Endodermal cell (in vitro differentiated cells): ENCODE results near the gene TUBA8. TPM values are rescaled to one million over a fixed set of nuclear protein-coding genes. Genes with fewer than 3 reads are reported as not detected.
A peak's percentile ranks its signal among the peaks of the same experiment; 100 is the strongest.

ENCODE experiments used
- DNase-seq: peaks from one replicate; pipeline ENCODE4 v3.0.0-alpha.2; 2017
- H3K27ac ChIP-seq: 2 replicates; pipeline ENCODE4 v1.5.1; 2013; ENCODE audit warnings: mild to moderate bottlenecking, low read depth, low read length, moderate library complexity
- H3K27me3 ChIP-seq: 2 replicates; pipeline ENCODE4 v1.6.1; 2013; ENCODE audit warnings: mild to moderate bottlenecking, low read length, moderate library complexity; ENCODE audit not compliant: insufficient read depth, control insufficient read depth, poor library complexity, severe bottlenecking
- H3K36me3 ChIP-seq: 2 replicates; pipeline ENCODE4 v1.7.0; 2013; ENCODE audit warnings: mild to moderate bottlenecking, low read length, moderate library complexity; ENCODE audit not compliant: control insufficient read depth, insufficient read depth
- H3K4me1 ChIP-seq: one replicate; pipeline ENCODE4 v1.7.0; 2013; ENCODE audit warnings: low read length; ENCODE audit not compliant: control insufficient read depth, insufficient read depth
- H3K4me3 ChIP-seq: 2 replicates; pipeline ENCODE4 v1.5.1; 2013; ENCODE audit warnings: mild to moderate bottlenecking, low read length, moderate library complexity
- H3K9ac ChIP-seq: 2 replicates; pipeline ENCODE4 v1.6.1; 2013; ENCODE audit warnings: mild to moderate bottlenecking, low read length, moderate library complexity; ENCODE audit not compliant: poor library complexity, severe bottlenecking; ENCODE audit errors: extremely low read depth
- H3K9me3 ChIP-seq: 2 replicates; pipeline ENCODE4 v1.6.1; 2013; ENCODE audit warnings: mild to moderate bottlenecking, low read length, moderate library complexity; ENCODE audit not compliant: control insufficient read depth
- H3K27ac Mint-ChIP-seq: 2 replicates; pipeline ENCODE4 v1.8.0; 2020; ENCODE audit warnings: mixed read lengths
- H3K27me3 Mint-ChIP-seq: 2 replicates; pipeline ENCODE4 v1.8.0; 2021; ENCODE audit warnings: mild to moderate bottlenecking, mixed read lengths; ENCODE audit not compliant: insufficient read depth
- H3K36me3 Mint-ChIP-seq: 2 replicates; pipeline ENCODE4 v1.8.0; 2020; ENCODE audit warnings: low read depth, mixed read lengths
- H3K4me1 Mint-ChIP-seq: 2 replicates; pipeline ENCODE4 v1.8.0; 2020; ENCODE audit warnings: mixed read lengths
- H3K4me3 Mint-ChIP-seq: 2 replicates; pipeline ENCODE4 v1.8.0; 2020; ENCODE audit warnings: mild to moderate bottlenecking, moderate library complexity, mixed read lengths
- H3K9me3 Mint-ChIP-seq: 2 replicates; pipeline ENCODE4 v1.8.0; 2020; ENCODE audit warnings: mild to moderate bottlenecking, mixed read lengths
- CTCF ChIP-seq: fragments of 200-600 bp; sonication (generic); conservative IDR thresholded peaks from 2 replicates; pipeline ENCODE4 v1.5.0; 2021; ENCODE audit warnings: antibody characterized with exemption, mild to moderate bottlenecking
- WGBS, 2 experiments: methylation state at CpG; one replicate each; pipeline versions ENCODE4 v1.1.5 to v1.1.7; 2013; ENCODE audit warnings: missing lambda C conversion rate in 2 of 2, mixed read lengths in 1 of 2; ENCODE audit not compliant: insufficient coverage in 1 of 2, insufficient read length in 1 of 2; 5-methylcytosine and 5-hydroxymethylcytosine counted together
- total RNA-seq, 2 donors: library from RNA; stranded (reverse); fragmentation: NEBNext Ultra II Directional in 1 of 2; extraction: Animal tissue kit (Norgen Biotek cat#: 25700) in 1 of 2; gene quantifications; 2 replicates in 1 of 2; 3 replicates in 1 of 2; pipeline ENCODE4 v1.2.1, GENCODE V29; 2021

Gene TUBA8
- total RNA-seq, 2 donors from 2014 or later: 0.58 to 0.66 TPM

DNA sequence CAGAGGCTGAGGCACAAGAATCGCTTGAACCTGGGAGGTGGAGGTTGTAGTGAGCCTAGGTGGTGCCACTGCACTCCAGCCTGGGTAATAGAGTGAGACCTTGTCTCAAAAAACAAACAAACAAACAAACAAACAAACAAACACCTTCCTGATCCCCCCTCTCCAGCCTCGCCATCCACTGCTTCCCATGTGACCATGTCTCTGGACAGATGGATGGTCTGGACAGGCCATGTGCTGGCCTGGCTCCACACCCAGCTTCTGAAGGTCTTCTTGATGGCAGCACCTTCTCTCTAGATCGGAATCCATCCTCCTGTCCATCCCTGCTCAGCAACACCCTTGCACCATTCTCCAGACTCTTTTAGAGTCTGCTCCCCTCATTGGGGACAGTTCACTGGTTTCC, 43.5 kb upstream of the TUBA8 start:
- Histone ChIP-seq H3K36me3 (no peaks in the 10 kb centered on the region), H3K27ac (no peak overlapping the region), H3K4me3 (no peak overlapping the region), H3K9me3 (no peaks in the 10 kb centered on the region), H3K4me1 (no peaks in the 10 kb centered on the region), H3K9ac (no peak overlapping the region), H3K27me3 (peaks cover 13% of the 10 kb centered on the region)
- H3K4me3 Mint-ChIP-seq: no peak overlapping the region
- no peak for TF ChIP-seq CTCF
- H3K9me3 Mint-ChIP-seq: no peaks in the 10 kb centered on the region
- no peak overlapping the region for H3K27ac Mint-ChIP-seq
- H3K27me3 Mint-ChIP-seq: peaks cover 25% of the 10 kb centered on the region
- H3K4me1 Mint-ChIP-seq: peaks cover 2% of the 10 kb centered on the region
- DNase-seq: no peak
- no peaks in the 10 kb centered on the region for H3K36me3 Mint-ChIP-seq
- 86 to 94% methylated on average over 2 to 3 of the region's 3 CpGs for WGBS, 2 experiments

DNA sequence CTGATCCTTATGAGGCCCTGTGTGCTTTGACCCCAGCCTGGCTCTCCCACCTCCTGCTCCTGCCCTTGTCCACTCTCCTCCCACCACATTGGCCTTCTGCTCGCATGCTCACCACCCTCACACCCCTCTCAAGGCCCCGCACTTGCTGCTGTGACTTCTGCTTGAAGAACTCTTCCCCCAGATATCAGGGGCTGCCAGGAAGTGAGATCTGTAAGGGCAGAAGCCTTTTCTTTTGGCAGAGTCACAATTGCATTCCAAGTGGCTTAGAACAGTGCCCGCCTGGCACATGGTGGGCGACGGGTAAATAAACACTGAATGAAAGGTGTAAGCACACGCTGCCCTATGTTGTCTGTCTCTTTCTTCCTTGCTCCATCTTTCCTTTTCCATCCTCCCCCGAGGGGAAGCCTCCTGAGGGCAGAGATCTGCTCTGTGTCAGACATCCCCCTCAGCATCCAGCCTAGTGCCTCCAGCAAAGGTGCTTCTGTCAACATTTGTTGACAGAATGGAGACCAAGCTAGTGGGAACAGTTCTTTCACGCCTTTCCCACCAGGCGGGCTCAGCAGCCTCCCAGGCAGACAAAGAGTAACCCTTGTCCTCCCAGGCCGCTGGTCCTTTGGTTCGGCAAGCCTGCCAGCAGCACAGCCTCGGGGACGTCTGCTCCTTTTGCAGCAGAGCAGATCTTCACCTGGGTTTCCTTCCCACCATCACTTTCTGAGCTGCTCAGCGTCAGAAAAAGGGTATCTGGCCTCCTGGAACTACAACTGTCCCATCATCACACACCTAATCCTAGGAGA, 42.9 kb upstream of the TUBA8 start:
- no peak overlapping the region for H3K4me3 ChIP-seq
- no peaks in the 10 kb centered on the region for H3K4me1 ChIP-seq
- 80 to 85% methylated on average over 8 to 14 of the region's 14 CpGs for WGBS, 2 experiments
- DNase-seq: peak; percentile 62
- Mint-ChIP-seq H3K36me3 (no peaks in the 10 kb centered on the region), H3K27ac (no peak overlapping the region), H3K27me3 (peaks cover 26% of the 10 kb centered on the region), H3K4me1 (peaks cover 2% of the 10 kb centered on the region), H3K4me3 (no peak overlapping the region), H3K9me3 (no peaks in the 10 kb centered on the region)
- TF ChIP-seq CTCF: no peak
- H3K36me3 ChIP-seq: no peaks in the 10 kb centered on the region
- no peaks in the 10 kb centered on the region for H3K9me3 ChIP-seq
- no peak overlapping the region for H3K9ac ChIP-seq
- H3K27me3 ChIP-seq: peaks cover 17% of the 10 kb centered on the region
- no peak overlapping the region for H3K27ac ChIP-seq

GRCh38 chr22:18068381-18068988, 42.1 kb upstream of the TUBA8 start:
- H3K36me3 Mint-ChIP-seq: no peaks in the 10 kb centered on the region
- no peak overlapping the region for H3K4me3 Mint-ChIP-seq
- Histone ChIP-seq H3K36me3 (no peaks in the 10 kb centered on the region), H3K9ac (no peak overlapping the region), H3K4me3 (no peak overlapping the region), H3K27me3 (peaks cover 17% of the 10 kb centered on the region), H3K9me3 (no peaks in the 10 kb centered on the region), H3K27ac (no peak overlapping the region), H3K4me1 (no peaks in the 10 kb centered on the region)
- H3K4me1 Mint-ChIP-seq: peaks cover 2% of the 10 kb centered on the region
- DNase-seq: no peak
- no peaks in the 10 kb centered on the region for H3K9me3 Mint-ChIP-seq
- H3K27ac Mint-ChIP-seq: no peak overlapping the region
- peaks cover 27% of the 10 kb centered on the region for H3K27me3 Mint-ChIP-seq
- WGBS, 2 experiments: 65 to 84% methylated on average over 3 of the region's 3 CpGs
- no peak for TF ChIP-seq CTCF
